Activated CD8-positive, alpha-beta memory T cell treated with anti-CD3 and anti-CD28 coated beads, Interleukin-2, amount 50 U/mL, for 24 hours (primary cell): Measurements from ENCODE around the gene SH2D3C.
"Not testable (repeated sequence)": the region's sequence is repeated elsewhere in the genome, so short reads cannot be mapped to it uniquely, and the experiment has no call there.

Source experiments
- DNase-seq: peaks from one replicate; pipeline ENCODE4 v3.0.0-alpha.2; 2020; ENCODE audit errors: extremely low read depth

The SH2D3C gene

DNA sequence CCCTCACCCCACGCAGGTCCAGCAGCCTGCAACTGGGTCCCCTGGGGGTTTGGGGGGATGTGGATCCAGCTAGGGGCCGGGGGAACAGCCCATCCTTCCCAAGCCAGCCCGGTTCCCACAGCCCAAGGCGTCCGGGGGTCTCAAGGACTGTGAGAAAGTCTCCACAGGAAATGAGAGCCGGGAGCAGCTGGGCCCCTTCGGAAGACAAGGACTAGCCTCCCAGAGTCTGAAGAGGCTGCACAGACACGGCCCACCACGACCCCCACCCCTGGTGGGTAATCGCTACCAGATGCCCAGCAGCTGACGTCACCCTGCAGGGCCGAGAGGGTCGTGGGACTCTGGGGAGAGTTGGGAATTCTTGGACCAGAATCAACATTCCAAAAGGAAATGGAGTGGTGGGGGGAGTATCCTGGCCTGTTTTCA lies 10.5 kb downstream of the SH2D3C start:
- no peak for DNase-seq

DNA sequence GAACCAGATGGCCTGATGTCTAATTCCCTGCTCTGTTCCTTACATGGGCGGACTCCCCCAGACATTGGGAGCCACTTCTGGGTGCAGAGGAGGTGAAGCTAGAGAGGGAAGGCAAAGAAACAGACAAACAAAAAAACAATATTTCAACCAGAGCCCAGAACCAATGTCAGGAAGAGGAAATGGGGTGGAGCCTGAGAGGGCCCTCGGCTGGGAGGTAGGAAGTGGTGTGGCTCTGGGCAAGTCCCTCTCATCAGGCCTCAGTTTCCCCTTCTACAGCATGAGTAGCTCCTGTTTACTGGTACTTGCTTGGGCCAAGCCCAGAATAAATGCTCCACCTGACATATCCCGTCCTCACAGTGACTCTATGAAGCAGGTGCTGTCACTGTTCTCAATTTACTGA lies 11.1 kb downstream of the SH2D3C start:
- no peak for DNase-seq

DNA sequence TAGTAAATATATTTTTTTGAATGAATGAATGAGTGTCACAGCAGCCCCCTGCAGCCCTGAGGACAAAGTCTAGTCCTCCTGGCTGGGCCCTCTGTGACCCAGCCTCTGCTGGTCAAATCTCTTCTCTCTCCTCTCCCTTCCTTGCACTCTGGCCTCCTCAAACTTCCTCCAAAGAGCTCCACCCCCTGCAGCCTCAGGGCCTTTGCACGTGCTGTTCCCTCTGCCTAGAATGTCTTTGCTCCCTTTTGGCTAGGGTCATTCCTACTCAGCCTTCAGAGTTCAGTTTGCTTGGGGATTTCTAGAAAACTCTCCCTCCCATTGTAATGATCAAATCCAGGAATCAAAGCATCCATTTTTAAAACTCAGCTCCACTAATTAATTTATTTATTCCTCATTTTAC lies 13.0 kb downstream of the SH2D3C start:
- no peak for DNase-seq

DNA sequence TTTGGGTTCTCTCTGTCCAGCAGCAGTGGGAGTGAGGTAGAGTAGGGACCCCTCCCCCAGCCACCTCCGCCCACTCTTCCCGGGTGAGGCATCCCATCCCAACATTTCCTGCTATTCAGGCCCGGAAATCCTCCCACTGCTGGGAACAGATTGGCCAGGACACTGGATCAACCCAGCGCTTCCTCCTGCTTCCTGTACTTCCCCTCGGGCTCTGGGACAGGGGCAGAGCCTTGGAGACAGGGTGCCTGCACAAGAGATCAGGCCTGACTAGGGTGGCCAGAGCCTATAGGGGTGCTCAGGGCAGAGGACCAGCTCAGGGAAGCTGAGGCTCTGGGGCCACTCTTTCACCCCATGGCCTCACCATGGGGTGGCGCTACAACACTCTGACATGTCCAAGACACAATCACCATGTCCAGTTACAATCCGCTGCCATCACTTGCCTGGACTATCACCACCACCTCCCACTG lies 14.5 kb downstream of the SH2D3C start:
- DNase-seq: no peak

DNA sequence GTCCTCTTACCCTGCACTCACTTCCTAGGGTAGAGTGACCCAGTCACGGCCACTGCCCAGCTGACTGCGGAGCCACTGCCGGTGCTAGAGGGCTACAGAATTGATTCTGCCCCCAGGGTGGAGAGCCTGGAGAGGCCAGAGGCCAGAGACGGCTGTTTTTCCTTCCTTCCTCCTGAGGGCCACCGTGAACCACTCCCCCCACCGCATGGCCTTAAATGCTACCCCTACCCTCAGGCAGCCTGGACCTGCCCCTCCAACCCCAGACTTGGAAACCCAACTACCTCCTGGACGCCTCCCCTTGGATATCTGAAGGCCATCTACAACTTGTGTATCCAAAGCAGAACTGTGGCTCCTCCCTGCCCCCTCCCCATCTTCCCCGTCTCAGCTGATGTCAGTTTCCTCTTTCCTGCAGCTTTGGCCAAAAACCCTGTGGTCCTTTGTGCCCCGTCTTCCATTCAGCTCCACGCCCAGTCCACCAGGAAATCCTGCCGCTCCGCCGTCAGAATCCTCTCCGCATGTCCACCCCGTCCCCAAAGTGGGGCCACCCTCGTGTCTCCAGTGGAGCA lies 16.3 kb downstream of the SH2D3C start:
- no peak for DNase-seq

DNA sequence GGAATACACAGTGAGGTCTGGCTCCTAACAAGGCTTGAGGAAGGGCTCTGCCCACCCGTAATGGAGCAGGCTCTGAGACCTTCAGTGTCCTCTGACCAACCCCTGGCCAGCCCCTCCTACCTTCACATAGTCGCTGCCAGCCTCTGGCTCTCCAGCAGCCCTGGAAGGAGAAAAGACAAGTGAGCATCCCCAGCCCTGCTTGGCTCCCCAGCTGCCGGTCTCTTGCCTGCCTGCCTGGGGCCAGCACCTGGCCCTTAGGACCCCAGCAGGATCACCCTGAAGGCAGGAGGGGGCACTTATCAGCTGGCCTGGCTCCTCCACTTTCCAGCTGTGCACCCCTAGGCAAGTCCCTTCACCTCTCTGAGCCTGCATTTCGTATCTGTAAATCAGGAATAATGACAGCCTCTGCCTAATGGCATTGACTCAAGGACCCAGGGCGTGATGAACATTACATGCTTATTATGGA lies 16.9 kb downstream of the SH2D3C start:
- DNase-seq: no peak

DNA sequence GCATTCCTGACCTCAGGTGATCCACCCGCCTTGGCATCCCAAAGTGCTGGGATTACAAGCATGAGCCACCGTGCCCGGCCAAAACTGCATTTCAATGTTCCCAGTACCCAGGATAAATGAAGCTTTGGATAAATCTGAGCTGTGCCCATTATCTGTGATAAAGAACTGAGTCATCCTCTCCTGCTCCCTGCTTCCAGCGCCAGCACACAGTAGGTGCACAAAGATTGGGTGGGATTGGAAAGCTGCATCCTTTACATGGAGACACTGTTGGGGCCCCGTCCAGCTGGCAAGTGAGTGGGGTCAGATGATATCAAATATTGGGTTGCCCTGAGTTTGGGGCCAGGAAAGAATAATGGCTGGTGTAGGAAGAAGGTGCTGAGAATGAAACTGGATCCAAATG lies 17.4 kb downstream of the SH2D3C start:
- no peak for DNase-seq

DNA sequence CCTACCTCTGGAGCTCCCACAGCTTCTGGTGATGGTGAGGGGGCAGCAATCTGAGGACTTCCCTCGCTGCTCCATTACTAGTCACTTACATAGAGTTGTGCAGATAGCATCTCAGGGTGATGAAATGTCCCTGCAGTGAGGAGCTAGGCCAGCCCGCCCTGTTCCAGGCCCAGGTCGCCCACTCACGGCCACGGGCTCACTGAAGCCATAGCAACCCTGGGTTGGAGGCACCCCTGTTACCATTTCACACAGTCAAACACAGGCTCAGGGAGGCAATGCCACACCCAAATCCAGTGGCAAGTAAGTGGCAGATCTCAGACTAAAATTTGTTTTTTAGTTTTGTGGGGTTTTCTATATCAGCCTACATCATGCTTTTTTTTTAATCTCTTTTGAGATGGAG lies 19.6 kb downstream of the SH2D3C start:
- DNase-seq: no peak

DNA sequence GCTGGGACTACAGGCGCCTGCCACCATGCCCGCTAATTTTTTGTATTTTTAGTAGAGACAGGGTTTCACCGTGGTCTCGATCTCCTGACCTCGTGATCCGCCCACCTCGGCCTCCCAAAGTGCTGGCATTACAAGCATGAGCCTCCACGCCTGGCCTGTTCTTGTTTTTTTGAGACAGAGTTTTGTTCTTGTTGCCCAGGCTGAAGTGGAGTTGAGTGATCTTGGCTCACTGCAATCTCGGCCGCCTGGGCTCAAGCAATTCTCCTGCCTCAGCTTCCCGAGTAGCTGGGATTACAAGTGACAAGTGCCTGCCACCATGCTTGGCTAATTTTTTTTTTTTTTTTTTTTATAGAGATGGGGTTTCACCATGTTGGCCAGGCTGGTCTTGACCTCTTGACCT lies 21.7 kb downstream of the SH2D3C start:
- not testable (repeated sequence) for DNase-seq

DNA sequence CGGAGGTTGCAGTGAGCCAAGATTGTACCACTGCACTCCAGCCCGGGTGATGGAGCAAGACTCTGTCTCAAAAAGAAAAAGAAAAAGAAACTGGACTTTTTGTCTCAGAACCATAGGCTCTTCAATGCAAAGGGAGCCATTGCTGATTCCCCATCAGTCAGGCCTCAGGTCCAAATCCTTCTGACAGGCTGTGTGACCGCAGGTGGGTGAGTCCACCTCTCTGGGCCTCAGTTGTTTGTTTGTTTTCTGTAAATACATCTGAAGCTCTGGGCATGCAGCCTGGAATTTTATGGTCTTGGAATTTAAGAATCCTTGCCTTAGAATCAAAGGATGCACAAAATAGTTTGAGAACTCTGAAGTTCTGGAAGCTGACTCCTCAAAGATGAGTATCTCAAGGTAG lies 22.2 kb downstream of the SH2D3C start:
- DNase-seq: no peak

DNA sequence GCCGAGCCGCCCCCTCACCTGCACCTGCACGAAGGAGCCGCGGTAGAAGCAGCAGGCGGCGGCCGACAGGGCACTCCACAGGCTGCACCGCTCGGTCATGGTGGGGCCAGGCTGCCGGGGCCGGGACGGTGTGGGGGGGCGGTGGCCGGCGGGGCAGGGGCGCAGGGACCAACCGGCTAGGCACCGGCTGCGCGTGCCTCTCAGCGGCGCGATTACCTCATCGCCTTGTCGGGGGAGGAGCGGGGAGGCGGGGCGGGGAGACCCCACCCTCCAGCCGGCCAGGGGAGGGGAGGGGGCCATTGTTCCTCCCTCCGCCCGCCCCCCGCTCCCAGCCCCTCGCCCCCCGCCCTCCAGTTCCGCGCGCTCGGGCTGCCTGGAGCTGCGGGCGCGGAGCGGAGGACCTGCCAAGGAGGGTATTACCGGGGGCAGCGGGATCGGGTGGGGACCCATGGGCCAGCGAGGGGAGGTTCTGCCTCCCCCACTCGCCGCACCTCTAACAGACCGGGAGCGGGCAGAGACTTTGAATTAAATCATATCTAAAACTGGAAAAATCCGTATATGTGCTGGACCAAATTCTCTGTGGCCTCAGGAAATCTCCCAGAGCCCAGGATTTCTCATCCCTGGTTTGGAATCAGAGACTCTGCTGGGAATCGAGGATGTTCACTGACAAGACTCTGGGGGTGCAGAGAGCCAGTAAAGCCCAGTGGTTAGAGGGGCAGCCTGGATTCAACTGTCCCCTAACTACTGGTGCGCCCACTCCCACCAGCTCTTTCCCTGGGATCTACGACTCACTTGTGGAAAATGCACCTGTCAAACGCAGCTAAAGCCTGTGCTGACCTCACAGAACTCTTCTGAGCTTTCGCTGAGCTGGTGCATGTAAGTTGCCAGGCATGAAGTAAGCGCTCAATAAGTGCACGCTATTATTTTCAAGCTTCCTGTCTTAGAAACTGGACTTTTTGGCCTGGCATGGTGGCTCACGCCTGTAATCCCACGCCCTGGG lies 23.1 kb downstream of the SH2D3C start:
- no peak for DNase-seq

DNA sequence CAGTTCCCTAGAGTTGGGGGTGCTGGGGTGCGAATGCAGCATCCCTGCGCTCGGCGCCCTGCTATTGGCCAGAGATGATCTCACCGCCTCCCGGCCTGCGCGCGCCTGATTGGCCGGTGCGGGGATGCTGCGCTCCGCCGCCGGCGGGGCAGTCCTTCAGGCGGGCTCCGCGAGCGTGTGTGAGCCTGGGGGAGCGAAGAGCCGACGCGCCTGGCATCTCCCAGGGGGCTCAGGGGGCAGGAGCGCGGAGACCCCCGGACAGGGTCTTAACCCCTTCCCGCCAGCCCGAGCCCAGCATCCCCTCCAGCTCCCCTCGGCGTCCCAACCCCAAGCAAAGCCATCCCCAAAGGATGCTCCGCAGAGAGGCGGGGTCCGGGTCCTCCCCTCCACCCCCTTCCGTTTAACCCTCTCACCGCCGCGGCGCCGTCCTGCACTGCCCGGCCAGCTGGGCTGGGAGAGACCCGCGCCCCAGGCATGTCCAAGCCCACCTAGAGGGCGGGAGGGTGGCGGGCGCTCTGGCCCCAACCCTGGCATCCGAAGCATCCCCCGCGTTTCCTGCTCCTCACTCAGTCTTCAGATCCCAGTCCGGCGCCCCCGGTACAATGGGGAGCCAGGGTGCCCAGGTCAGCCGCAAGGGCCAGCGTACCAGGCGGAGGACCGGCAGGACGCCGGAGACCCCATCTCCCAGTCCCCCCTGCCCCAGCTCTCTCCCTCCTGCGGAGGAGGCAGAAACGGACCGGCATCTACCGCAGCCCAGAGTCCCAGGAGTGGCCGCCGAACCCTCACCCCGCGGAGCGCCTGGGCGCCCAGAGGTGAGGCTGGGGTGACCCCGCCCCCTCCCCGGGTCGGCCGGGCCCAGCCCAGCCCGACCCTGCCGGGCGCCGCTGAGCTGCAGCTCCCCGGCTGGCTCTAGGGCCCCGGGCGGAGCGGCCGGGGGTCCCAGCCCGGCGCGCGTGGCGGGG lies 24.1 kb downstream of the SH2D3C start:
- no peak for DNase-seq

DNA sequence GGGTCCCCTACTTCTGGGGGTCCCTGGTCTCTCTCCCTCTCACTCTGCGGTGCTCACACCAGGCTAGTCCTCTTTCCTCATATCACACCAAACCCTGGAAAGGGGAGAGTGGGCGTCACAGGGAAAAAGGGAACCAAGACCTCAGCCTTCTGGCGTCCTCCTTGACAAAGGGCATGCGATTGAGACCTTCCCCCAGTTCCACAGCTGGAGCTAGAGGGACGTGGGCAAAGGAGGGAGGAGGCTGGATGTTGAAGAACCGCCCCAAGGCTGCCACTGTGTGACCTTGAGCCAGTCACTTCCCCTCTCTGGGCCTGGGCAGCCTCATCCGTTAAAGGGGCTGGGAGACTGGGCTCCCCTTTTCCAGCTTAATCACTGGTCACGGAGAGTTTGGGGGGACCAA lies 24.8 kb downstream of the SH2D3C start:
- DNase-seq: no peak

DNA sequence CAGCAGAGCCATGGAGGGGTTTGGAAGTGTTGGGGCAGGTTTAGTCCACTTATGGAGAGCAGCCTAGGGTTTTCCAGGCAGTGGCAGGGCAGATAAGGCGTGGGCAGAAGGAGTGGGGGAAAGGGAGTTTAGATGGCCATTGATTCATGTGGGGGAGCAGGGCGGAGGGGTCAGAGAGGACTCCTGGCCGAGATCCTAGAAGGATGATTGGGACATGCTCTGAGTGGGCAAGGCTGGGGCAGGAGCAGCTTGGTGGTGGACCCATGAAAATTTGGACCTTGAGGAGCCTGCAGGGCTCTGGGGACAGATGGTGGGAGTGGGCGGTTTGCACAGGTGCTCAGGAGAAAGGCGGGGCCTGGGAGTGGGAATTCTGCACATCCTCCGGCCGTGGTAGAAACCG lies 25.3 kb downstream of the SH2D3C start:
- DNase-seq: no peak

DNA sequence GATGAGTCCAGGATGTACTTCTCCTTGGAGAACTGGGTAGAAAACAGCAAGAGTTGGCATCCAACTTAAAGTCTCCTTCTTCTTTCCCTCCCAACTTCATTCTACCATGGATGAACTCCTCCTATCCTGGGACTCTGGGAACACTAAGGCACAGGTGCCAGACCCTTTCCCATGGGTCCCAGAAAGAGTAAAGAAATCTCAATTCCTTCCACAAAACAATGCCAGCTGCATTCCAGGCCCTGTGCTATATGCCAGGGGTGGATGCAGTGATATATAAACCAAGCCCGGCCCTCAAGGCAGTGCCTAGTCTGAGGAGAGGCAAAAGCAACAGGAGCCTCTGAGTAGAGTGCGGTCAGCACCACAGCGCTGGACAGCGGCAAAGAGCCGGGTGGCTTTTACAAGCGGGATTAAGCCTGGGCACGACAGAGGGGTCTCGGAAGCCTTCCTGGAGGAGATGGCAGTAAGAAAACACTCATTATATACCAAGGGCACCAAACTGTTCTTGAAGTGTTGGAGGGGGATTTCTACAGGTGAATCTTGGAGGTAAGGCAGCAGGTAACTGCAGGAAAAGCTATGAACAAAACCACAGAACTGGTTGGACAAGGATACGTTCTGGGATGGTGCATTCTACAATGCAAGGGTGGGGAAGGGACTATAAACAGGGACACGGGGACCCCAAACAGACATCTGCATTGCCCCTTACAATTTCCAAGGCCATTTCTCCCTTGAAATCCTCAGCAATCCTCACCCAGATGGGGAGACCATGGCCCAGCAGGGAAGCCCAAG lies 27.0 kb downstream of the SH2D3C start:
- DNase-seq: no peak

DNA sequence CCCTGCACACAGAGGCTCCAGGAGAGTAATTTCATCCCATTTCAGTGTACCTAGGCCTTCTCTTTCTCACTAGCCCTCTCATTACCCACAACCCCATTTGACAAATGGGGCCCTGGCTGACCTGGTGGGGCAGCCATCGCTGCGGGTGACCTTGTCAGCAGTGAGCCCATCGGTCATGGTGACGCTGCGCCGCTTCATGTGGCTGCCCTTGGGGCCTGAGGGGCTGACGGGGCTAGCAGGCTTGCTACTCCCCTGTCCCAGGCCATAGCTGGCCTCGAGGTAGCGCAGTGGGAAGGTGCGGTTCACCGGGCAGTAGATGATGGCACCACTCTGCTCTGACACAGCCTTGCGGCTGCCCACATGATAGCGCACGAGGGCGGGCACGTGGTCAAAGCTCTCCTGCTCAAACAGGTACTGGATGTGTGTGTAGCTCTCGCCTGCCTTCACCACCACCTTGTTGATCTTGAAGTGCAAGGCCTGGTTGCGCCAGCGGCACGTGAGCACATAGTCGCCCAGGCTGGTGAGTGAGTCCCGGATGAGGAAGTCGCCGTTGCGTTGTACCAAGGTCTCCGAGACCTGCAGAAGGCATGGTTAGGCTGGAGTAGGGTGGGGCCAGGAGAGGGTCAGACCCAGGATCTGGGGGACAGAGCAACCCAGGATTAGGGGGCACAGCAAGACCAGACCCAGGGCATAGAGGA lies 29.2 kb downstream of the SH2D3C start:
- DNase-seq: no peak

DNA sequence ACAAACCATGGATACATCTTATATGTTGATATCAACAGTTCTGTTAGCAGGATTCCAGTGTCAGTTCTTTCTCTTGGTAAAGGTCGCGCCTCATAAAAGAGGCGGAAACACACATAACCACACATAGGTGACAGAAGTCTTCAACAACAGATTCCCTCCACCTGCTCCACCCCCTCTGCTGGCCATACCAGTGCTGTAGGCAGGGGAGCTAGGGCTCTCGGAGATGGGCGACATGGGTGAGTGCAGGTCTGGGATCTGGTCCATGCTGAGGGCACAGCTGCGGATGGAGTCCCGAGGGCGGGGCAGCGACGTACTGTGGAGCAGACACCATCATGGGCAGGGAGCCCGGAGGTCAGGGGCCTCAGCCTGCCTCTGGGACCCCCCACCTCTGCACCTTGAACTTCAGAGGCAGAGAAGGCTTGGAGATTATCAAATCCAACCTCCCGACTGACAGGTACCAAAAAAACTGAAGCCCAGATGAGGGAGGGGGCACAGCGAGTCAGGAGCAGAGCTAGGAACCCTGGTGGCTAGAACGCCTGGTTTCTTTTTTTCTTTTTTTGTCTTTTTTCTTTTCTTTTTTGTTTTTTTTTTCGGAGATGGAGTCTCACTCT lies 31.4 kb downstream of the SH2D3C start:
- DNase-seq: no peak

DNA sequence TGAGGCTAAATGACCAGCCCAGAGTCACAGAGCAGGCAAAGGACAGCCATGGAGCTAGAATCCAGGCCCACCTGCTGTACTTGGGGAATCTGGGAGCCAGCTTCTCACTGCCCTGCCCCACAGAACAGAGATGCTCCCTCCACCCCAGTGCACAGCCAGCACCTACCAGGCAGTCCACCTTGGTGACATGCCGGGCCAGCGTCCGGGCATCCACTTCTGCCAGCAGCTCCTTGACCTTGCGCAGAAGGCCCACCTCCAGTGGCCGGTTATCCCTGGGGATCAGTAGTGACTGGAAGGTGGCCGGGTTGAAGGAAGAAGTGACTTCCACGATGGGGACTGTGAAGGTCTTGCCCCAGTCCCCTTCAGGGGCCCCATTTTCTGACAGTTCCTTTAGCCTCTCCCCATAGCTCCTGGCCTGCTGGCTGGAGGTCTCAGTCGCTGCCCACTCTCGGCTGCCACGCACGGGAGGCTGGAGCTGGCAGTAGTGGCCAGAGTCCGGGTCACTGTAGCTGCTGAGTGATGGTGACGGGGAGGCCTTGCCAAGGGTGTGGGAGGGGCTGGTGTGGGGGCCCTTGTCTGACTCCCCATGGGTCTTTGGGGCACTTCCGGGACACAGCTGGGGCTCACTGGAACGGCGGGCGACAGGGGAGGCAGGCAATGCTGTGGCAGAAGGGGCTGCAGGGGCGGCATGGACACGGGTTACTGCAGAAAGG lies 33.9 kb downstream of the SH2D3C start:
- DNase-seq: no peak

DNA sequence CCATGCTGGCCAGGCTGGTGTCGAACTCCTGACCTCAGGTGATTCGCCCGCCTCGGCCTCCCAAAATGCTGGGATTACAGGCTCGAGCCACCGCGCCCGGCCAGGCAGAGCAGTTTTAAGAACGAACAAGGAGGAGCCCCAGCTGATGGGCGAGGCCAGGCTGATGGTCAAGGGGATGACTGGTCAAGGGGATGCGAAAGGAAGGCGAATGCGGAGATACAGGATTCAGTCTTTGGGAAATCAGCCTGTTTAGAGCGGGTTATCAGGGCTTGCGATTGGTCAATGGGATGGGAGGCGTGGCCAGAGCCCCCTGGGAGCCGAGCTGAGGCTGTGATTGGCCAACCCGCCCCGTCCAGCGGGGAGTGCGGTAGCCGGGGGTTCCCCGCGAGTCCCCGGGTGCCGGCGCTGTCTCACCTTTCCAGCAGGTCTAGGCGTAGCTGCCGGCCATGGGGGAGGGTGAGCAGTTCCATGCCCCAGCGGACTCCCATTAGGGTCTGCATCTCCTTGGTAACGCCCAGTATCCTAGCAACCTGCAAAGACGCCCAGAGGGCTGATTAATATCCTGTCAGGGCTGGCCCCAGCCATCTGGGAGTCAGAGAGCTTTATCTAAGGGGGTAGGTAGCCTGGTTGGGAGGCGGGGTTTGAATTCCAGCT lies 35.9 kb downstream of the SH2D3C start:
- no peak for DNase-seq
